Measurements from ENCODE around the gene NFATC3. TPM values are rescaled to one million over a fixed set of nuclear protein-coding genes. Genes with fewer than 3 reads are reported as not detected.

Gene NFATC3
- total and polyA plus RNA-seq, 2 of the 8 experiments (the other 6 are each of a cell fraction or from before 2014, with no cell fraction given), result 17.6 to 34.5 TPM

- peaks cover 0 to 2% of the 10 kb centered on the region in 2 experiments for H4K20me1 ChIP-seq (replicated peaks in 1 of 2; ENCODE audit: control insufficient read depth in 1 of 2, insufficient read depth in 2 of 2, low read length in 2 of 2)
- H3K14ac ChIP-seq (ENCODE audit: insufficient read length), result no peak overlapping the region
- no peak overlapping the region for H4K5ac ChIP-seq (ENCODE audit: insufficient read length, low read depth, low read length)
- H3K79me2 ChIP-seq (ENCODE audit: control insufficient read depth in 1 of 2, insufficient read depth in 2 of 2, low read length in 2 of 2), result no peaks in the 10 kb centered on the region
- CTCF ChIA-PET (ENCODE audit: partially characterized antibody), result interaction anchor here (1.7 kb wide), 1 partner anchor 15 kb away, joined by 5 read pairs; no protein-coding TSS in a partner anchor
- H3K18ac ChIP-seq (ENCODE audit: extremely low read depth, low read length), result no peak overlapping the region
- H3K9ac ChIP-seq (replicated peaks in 1 of 4; ENCODE audit: extremely low read depth in 1 of 4, low read depth in 3 of 4, low read length in 3 of 4), result no peak overlapping the region
- H2AFZ ChIP-seq (ENCODE audit: low read length), result no peak overlapping the region
- no peak overlapping the region for H3K56ac ChIP-seq (replicated peaks; ENCODE audit: insufficient read length, low read depth, low read length)
- no peaks in the 10 kb centered on the region for H3K9me3 ChIP-seq (ENCODE audit: insufficient read depth in 2 of 2, low read depth in 1 of 2, low read length in 1 of 2)
- WGBS, 2 experiments (ENCODE audit: extremely low coverage in 1 of 2, insufficient coverage in 1 of 2, insufficient read length in 1 of 2, insufficient replicate concordance in 2 of 2, low coverage in 1 of 2, low lambda C conversion rate in 2 of 2, missing lambda C conversion rate in 1 of 2), result 88% methylated on average over 3 of the region's 3 CpGs; no CpG with 5 or more reads in 1 of the 2 experiments
- no peaks in the 10 kb centered on the region for H3K4me1 ChIP-seq (replicated peaks in 1 of 4; ENCODE audit: control insufficient read depth in 3 of 4, insufficient read depth in 4 of 4, low read length in 3 of 4)
- H2BK12ac ChIP-seq (ENCODE audit: low read depth, low read length), result no peak overlapping the region
- H4K8ac ChIP-seq (ENCODE audit: extremely low read depth, insufficient read depth, low read length), result no peak overlapping the region
- DNase-seq (ENCODE audit: low read depth in 1 of 2, low spot score in 2 of 2) (no peak), FAIRE-seq (no peak)
- H3K27me3 ChIP-seq (replicated peaks in 1 of 4; ENCODE audit: control insufficient read depth in 3 of 4, extremely low read depth in 1 of 4, insufficient read depth in 3 of 4, low read length in 3 of 4), result no peaks in the 10 kb centered on the region
- no peaks in the 10 kb centered on the region; the same call in 1 of the 2 replicates for H3K23me2 ChIP-seq (ENCODE audit: low read depth, low read length)
- no peak overlapping the region for H4K91ac ChIP-seq (replicated peaks; ENCODE audit: insufficient read length, low read length)
- no peak overlapping the region for H3K4me3 ChIP-seq (ENCODE audit: extremely low read depth in 1 of 4, insufficient read depth in 2 of 4, low read depth in 3 of 4, low read length in 4 of 4)
- no peak overlapping the region for H2BK15ac ChIP-seq (ENCODE audit: low read length)
- H3K23ac ChIP-seq (ENCODE audit: insufficient read length), result no peak overlapping the region
- no peaks in the 10 kb centered on the region for H3K79me1 ChIP-seq (ENCODE audit: low read depth, low read length)
- no peak overlapping the region for H2BK5ac ChIP-seq (ENCODE audit: low read depth, low read length)
- POLR2A ChIA-PET (ENCODE audit: partially characterized antibody), result no interaction called here
- no peak overlapping the region for H3K4me2 ChIP-seq (ENCODE audit: insufficient read depth in 1 of 2, low read depth in 2 of 2, low read length in 2 of 2)
- no peak overlapping the region for H3K4ac ChIP-seq (replicated peaks; ENCODE audit: insufficient read length, low read depth, low read length)
- no peak overlapping the region for H3K27ac ChIP-seq (ENCODE audit: low read depth, low read length)
- no peak overlapping the region for H2BK20ac ChIP-seq (ENCODE audit: low read length)
- H2BK120ac ChIP-seq (replicated peaks; ENCODE audit: low read depth, low read length), result no peak overlapping the region
- no peak overlapping the region for H2AK5ac ChIP-seq (ENCODE audit: low read depth, low read length)
- peaks cover 6 to 16% (median 7%) of the 10 kb centered on the region in 4 experiments; a peak in 5 of 8 replicates for H3K36me3 ChIP-seq (ENCODE audit: control insufficient read depth in 2 of 4, insufficient read depth in 4 of 4, low read length in 3 of 4)
- TF ChIP-seq KDM4A (IDR thresholded peaks at IDR 0.05; ENCODE audit: low read depth, low read length, severe bottlenecking), result no peak
These were observed 97.9 kb downstream of the NFATC3 start for GRCh38 chr16:68183046-68183445.

All from H1 (cell line).